Islet of Langerhans (tissue), 1 donor: ENCODE measurements around the gene RERE.

ENCODE experiments used
- FAIRE-seq: peaks from one replicate; lab custom pipeline; 2011; peaks lifted over from hg19 to GRCh38; lab: Jason Lieb, UNC

Gene RERE

DNA sequence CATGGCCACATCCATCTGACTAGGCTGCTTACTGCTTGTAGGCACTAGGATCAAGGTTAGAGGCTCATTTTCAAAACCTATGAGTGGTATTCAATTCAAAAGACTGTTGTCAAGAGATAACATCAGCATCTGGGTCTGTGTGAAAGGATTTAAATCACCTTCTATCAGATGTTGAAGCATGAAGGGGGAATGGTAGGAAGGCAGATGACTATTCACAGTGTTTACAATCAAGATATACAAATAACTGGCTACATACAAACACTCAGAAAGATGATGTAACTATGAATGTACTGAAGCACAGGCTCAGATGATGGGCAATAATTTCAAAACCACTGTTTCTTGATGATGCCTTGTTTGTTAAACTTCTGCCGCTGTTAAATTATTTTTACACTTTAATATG is 250.3 kb downstream of the RERE start:
- FAIRE-seq = no peak

DNA sequence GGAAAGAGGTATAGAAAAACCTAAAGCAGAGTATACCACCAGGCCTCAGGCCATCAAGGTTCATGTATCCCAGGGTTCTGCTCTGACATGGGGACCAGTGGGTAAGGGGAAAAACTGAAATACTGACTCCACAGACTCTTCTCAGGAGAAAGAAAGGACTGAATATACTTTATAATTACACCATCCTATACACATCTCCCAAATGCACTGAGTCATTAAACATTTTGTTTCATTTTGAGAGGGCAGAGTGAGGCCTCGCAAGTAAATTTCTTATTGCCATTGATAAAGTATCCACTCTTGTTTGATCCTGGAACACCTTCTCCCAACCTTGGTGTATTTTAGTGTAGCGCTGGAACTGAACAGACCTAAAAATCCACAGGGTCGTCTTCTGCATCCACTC is 251.6 kb downstream of the RERE start:
- no peak for FAIRE-seq

DNA sequence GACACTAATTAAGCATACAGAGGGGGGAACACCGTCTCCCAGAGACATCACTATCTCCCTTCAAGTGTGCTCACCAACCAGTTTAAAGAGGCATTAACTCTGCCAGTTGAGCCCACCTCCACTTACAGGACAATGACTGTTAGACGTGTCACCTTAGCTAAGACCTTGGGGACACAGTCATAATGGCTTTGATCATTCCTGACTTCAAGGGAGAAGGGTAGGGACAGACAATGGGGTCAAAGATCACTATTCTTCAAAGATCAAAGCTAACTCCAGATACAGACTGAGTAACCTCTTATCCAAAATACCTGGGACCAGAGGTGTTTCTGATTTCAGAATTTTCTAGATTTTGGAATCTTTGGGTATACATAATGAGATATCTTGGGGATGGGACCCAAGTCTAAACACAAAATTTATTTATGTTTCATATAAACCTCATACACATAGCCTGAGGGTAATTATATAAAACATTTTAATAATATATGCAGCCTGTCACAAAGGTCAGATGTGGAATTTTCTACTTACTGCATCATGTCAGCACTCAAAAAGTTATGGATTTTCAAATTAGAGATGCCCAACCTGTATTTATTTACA is 253.4 kb downstream of the RERE start:
- FAIRE-seq = no peak

DNA sequence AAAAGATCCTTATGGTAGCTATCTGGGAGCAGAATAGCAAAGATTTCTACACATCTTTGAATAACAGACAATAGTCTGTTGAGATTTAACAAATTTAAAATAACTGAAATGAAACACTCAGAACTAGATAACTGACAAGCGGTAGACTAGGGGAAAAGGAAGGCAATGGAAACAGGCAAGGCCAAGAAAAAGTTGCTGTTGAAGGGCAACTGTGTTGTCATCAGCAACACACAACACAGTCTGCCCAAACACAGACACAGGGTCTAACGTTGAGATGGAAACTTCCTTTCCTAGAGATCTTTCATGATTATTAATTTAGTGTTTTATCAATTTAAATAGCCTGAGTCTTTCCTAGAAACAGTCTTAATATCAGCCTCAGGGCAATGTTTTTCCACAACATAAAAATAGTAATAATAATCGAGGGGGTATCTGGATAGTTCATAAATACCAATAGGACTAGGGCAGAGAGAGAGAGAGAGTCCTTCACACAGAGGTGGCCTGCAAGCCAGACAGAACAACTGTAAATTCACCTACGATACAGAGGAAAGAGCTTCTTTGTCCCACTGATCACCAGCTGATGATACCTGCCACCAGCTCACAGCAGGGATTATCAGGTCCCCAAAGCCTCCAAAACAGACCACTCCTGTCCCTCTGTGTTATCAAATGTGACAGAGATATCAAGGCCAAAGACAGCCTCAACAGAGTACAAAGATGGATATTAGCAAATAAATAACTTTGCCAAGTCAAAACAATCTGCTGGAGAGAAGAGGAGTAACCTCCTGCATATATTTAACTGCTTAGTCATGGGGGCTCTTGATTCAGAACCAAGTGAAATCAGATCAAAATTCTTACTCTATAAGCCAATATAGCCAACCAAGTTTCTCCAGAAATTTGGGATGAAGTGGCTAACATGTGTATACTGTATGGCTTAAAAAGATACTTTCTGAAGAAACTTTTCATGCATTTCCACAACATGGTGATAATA is 254.3 kb downstream of the RERE start:
- FAIRE-seq = no peak

DNA sequence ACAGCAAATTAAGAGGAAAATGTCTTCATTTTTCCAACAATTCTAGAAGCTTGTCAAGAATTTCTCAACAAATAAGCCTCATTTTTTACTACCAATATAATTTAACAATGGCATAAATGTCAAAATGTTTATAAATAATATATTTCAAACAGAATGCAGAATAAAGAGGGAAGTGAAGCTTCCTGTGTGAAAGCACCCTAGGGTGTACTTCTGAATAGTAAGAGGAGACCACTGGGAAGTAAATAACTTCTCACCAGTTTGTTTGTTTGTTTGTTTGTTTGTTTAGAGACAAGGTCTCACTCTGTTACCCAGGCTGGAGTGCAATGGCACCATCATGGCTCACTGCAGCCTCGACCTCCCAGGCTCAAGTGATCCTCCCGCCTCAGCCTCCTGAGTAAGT is 255.2 kb downstream of the RERE start:
- no peak for FAIRE-seq

DNA sequence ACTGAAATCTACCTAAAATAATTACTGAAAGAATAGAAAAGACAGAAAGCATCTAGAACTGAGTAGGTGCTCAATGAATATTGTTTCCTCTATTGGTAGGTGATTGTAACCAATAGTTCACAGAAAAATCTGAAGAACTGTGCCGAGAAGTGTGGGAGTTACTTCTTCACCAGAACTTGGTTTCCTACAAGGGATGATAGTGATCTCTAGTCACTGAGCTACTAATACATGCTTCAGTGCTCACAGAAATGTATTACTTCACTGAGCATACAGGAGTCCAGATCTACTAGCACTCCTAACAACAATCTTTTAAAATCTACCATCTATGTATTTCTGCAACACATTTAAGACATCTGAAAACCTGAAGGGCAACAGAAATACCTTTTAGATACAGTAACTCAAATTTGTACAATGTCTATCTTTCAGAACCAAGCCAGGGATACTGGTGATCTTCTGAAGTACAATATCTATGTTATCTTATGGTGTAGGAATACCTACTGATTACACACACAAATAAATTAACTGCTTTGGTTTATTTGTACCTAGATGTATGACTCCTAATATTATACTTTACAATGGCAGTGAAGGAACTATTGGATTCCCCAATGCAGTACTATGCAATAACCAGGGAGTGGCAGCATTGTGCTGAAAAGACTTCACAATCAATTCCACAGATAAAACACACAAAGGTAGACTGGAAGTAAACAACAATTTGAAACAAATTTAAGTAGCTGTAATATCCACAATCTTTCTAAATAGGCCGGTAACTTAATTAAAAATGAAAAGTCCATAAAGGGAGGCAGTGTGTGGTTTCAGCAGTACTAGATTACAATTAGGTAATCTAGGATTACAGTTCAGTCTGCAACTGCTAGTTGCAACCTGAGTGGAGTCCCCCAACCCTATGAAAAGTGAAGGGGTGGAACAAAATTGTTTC is 256.6 kb downstream of the RERE start:
- FAIRE-seq = peak; percentile 84

DNA sequence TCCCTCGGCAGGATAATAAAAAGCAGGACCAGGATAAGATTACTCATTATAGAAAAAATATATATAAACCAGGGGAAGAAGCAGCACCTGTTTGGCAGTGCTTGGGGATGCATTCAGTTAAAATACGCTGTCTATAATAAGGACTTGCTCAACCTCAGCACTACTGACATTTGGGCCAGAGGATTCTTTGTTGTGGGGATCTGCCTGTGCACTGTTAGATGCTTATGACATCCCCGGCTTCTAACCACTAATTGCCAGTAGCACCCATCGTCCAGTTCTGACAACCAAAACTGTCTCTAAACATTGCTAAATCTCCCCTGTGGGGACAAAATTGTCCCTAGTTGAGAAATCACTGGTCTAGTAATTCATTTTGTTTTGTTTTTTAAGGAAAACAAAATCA is 257.4 kb downstream of the RERE start:
- FAIRE-seq = no peak

DNA sequence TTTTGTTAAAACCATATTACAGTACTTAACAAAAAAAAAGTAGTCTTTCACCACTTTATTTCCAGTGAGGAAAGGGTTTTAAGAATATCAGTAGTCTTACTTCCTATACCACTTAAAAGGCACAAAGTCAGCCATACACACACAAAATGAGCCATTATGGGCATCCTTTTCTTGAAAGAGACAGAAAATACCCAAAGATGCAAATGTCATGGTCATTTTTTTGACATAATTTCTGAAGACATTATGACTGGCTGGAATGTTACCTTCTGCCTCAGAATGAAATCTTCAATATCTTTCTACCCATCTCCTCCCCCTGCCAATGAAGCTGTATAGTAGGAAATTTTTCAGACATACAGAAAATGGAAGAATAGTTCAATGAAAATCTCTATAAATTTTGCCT is 261.9 kb downstream of the RERE start:
- FAIRE-seq = no peak

DNA sequence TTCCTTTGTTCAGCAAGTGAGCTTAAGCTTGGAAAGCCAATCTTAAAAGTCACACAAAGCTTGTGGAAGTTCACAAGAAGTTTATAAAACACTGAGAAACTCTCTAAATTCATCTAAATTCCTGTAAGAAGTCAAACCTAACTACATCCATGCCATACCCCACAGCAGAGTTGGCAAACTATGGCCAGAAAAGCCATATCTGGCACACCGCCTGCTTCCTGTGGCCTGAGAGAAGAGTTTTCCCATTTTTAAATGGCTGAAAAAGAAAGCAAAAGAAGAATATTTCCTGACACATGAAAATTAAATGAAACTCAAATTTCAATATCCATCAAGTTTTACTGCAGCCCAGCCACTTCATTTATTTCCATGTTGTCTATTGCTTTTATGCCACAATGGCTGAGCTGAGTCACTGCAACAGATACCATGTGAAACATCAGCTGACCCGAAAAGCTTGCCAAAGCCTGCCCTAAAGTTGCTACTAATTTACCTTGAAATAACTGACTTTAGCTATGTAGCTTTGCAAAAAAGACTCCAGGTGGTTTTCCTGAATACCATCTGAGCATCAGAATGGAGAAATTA is 262.4 kb downstream of the RERE start:
- FAIRE-seq = no peak

DNA sequence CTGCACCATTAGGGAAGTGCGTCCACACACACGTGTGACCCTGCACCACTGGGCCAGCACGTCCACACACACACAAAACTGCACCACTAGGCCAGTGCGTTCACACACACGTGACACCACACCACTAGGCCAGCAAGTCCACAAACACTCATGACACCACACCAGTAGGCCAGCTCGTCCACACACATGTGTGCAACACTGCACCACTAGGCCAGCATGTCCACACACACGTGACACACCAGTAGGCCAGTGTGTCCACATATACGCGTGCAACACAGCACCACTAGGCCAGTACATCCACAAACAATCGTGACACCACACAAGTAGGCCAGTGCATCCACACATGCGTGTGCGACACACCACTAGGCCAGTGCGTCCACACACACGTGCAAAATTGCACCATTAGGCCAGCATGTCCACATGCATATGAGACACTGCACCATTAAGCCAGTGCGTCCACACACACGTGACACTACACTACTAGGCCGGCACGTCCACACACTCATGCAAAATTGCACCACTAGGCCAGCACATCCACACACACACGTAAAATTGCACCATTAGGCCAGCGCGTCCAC is 264.5 kb downstream of the RERE start:
- FAIRE-seq = no peak

DNA sequence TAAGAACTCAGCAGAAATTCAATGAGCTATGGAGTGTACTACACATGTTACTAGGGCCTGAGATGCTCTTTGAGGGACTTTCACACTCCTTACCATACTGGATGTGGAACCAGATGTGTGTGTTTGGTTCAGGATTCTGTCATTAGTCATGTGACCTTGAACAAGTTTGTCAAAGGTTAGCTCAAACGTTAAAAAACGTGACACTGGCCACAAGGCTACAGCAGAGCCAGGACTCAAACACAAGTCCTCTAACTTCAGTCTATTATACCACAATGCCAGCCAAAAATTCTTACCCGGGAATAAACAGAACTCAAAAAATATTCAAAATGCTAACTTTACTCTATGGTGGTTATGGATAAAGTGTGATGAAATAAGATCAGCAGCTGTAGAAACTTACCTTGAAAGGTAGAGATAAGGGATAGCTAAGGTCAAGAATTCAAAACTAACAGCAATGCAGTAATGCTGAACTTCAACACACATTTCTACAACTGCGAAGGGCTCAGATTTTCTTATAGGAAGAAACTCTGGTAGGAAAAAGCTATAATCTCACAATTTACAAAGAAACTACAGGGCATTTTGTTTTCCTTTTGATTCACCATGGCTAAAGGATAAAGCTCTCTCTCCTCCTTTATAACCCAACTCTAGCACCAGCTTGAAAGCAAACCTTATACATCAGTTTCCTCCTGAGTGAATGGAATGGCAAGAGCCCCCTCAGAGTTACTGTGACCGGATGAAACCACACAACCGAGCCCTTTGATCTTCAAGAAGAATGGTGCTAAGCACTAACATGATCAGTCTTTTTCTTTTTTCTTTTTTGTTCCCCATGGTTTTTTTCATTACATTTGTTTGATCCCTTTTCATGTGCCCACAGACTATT is 265.6 kb downstream of the RERE start:
- no peak for FAIRE-seq

DNA sequence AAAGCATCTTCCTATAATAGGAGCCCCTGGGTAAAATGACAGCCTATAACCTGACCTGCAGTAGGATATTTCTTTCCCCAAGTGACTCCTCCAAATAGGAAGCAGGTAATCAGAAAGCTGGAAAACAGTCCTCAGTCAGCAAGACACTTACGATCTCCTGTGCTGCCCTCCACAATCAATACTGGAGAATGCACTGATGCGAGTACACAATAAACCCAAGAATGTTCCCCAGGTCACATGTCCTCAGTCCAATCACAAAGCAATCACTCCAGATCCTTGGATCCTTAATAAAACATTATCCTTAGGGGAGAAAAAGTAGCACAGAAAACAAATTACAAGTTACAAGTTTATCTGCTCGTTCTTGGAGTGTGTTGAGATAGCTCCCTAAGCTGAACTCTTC is 266.4 kb downstream of the RERE start:
- no peak for FAIRE-seq

DNA sequence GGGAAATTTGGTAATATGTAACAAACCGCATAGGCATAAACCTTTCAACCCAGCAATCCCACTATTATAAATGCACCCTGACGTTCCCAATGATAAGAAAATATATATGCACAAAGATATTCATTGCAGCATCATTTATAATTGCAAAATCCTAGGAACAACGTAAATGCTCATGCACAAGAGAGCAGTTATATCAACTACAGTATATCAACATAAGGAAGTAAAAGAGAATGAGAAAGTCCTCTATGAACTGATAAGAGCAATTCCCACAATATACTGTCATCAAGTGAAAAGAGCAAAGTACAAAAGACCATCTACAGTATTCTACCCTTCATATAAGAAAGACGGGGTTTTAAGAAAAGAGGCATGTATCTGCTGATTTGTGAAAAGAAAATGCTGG is 269.6 kb downstream of the RERE start:
- FAIRE-seq = no peak

DNA sequence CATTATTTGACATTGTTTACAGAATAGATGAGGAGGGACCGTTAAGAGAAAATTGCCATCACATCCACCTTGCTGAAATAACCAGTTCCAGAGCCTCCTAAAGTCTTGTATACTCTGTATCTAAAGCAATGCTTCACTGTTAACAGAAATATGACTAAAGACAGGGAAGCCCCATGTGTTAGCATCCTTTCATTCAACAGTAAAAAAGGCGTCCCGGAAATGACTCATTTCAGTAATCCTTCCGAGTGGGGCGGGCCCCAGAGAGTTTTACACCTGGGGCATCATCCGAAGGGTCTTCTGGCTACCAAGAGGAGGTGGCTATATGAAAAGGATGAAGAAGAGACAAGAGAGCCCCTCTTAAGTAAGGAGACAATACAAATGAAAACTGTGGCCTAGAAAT is 272.4 kb downstream of the RERE start:
- no peak for FAIRE-seq

DNA sequence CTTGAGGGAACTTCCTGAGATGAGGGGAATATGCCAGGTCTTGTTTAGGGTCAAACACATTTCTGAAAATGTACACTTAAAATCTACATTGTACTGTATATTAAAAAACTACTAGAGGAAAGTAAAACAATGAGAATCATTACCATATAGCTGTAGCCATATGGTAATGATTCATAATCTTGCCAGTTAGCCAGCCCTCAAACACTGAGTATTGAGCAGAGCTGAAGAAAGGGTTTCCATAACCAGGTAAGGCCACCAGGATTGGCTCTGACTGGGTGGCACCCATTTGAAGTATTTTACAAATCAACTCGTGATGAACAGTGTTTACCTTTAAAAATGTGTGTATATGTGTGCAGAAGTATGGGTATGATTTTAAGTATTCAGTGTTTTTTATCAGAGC is 272.8 kb downstream of the RERE start:
- no peak for FAIRE-seq

DNA sequence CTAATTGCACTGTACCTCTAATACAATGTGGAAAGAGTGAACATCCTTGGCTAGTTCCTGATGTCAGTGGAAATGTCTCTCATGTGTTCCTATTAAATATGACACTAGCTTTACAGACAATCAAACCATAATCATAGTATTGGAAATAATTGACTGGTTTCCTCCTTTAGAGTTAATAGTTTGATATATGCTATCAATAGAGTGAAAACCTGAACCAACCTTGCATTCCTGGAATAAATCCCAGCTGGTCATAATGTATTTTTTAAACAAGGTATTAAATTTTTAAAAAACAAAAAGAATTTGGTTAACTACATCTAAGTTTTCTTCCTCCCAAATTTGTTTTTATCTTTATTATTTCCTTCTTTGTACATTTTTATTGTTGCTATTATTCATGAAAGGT is 273.5 kb downstream of the RERE start:
- FAIRE-seq = peak; percentile 43

DNA sequence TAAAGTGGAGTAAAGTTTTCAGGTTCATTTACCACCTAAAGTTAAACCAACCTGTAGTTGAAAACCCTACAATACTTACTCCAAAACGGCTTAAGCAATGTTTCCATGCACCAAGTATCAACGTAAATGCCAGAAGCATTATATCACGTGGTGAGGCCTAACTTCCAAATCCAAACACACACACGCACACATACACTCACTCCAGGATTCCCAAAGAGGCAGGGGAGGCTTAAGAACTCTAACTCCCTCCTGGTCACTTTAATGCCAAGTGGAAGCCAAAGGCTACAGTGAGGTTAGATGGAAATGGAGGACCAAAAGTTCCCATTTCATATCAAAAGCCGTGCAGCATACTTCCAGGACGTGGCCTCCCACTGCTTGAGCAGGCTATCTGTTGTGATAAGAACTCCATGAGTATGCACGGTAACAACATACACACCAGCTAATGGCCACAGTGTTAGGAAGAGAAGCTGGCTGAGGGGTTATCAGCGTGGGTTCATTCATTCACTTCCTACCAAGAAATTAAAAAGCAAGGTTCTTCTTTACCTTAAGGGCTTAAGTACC is 275.4 kb downstream of the RERE start:
- no peak for FAIRE-seq

DNA sequence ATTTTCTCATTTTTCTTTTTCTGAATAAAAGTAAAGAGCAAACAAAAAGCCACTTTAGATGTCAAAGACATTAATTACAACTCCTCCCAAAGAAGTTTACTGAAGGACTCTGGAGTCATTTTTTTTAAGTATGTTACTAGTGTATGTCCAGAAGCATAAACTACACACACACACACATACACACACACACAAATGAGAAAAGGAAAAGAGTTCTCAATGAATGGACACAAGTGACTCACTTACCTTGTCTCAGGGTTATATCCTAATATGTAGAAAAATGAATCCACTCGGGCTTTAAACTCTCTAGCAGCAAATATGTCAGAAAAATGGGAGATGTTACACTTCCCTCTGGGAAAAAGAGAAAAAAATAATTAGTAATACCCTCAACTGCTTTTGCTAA is 276.5 kb downstream of the RERE start:
- no peak for FAIRE-seq

DNA sequence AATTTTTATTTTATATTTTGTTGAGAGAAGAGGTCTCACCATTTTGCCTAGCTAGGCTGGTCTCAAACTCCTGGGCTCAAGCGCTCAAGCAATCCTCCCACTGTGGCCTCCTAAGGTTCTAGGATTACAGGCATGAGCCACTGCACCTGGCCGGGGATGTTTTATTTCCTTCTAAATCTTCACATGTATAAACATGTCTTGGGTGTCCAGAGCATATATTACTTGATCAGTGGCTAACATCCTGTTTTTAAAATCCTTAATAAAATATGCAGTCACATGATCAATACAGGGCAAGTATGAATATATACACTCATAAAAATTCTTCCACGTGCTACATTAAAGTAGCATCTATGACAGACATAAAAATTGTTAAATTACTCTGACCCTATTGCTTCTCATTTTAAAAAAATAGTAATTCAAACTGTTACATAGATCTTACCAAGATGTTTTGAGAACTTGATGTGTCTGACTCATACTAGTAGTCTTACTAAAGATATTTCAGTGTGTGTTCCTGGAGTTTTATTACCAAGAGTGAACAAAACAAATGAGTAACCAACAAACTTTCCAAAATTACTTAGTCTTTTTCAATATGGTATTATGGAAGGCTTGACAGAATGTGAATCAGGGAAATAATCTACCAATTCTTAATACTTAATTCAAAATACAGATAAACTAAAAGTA is 277.0 kb downstream of the RERE start:
- no peak for FAIRE-seq

DNA sequence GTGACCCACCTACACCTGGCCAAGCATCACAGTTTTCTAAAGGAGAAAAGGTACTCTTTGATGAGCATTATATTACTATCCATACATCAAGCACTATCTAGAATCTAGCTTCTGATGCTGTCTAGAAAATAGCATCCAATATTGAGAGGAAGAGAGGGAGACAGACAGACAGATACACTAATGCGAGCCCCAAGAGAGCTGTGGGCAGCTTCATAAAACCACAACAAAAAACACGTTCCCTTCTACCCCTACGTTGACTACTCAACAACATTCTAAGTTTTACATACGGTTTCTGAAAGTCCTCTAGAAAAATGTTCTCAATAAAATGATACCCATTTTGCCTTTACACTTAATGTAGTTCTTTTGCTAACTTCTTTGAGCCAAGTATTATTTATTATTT is 277.8 kb downstream of the RERE start:
- no peak for FAIRE-seq
